GM19455 (cell line): Measurements from ENCODE around the gene NOC4L.
"Not testable (repeated sequence)": the region's sequence is repeated elsewhere in the genome, so short reads cannot be mapped to it uniquely, and the experiment has no call there.

Source experiments
- ATAC-seq: cut with Tn5 transposase; IDR thresholded peaks from one replicate; pipeline ENCODE4 v1.9.1; 2021; ENCODE audit not compliant: unreplicated experiment

NOC4L gene

GRCh38 chr12:132123970-132124765 is 20.1 kb upstream of the NOC4L start:
- no peak for ATAC-seq

- no peak for ATAC-seq
Measured at GRCh38 chr12:132124766-132125425, 19.4 kb upstream of the NOC4L start.

GRCh38 chr12:132125736-132126135 is 18.5 kb upstream of the NOC4L start:
- ATAC-seq, result no peak

DNA sequence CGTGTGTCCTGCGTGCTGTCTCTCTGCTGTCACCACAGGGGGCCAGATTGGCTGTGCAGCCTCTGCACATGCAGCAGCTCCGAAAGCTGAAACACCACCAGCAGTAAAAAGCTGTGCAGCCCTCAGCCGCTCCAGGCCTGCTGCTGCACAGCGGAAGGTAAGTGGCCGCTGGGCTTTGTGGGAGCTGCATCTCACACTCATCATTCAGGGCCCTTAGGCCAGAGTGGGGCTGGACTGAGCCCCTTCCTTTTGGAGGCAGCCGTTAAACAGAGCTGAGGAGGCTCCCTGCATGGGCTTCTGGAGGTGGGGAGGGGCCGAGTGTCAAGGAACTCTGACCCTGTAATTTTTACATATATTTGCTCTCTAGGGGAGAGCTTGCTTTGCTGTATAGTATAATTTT is 17.2 kb upstream of the NOC4L start:
- ATAC-seq, result no peak

- no peak for ATAC-seq
Measured at GRCh38 chr12:132129007-132129406, 15.2 kb upstream of the NOC4L start.

DNA sequence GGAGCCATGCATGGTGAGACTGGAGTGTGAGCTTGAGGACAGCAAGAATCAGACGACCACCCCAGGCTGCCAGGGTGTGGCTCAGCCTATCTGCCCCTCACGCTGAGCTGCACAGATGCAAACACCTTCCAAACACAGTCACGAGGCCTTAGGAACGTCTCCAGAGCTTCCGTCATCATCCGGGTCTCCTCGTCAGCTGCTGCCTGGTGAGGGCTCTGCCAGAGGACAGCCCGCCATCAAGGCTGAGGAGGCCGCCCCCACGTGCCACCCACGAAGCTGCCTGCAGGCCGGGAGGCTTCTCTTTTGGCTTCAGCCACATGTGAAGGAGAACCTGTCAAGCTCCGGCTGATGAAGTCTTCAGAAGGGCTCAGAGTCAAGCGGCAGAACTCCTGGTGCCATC is 13.6 kb upstream of the NOC4L start:
- no peak for ATAC-seq

GRCh38 chr12:132131229-132131628 is 13.0 kb upstream of the NOC4L start:
- no peak for ATAC-seq

GRCh38 chr12:132131952-132132351 is 12.3 kb upstream of the NOC4L start:
- no peak for ATAC-seq

DNA sequence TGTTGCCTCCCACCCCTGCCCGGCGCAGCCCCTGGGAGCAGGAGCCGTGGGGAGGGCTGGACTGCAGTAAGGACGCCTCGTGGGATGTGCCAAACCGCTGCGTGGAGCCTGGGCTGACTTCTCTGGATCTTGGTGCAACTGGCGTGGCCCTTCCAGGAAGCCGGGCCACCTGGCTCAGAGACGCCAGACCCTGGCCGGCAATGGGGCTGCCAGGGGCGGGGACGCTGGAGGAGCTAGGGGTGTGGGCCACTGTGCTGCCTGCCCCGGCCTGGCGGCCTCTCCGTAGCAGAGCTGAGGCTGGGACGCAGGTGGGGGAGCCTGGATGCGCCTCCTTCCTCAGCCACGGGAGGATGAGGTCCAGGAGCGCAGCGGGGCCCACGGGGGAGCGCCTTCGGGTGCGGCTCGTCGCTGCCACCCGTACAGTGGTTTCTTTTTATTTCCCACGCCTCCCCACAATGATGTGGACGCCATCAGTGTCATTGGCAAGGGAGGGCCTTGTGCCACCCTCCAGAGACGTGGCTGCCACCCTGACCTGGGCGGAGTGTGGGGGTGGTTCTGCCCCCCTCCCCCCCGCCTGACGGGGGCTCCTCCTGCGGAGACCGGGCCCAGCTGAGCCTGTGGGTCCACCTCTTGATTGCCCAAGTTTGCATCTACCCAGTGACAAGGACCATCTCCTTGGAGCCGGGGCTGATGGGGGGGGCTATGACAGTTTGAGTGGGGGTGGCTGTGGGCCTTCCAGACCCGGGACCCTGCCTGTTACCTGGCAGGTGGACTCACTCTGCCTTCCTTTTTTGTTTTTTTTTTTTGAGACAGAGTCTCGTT is 11.4 kb upstream of the NOC4L start:
- no peak for ATAC-seq

DNA sequence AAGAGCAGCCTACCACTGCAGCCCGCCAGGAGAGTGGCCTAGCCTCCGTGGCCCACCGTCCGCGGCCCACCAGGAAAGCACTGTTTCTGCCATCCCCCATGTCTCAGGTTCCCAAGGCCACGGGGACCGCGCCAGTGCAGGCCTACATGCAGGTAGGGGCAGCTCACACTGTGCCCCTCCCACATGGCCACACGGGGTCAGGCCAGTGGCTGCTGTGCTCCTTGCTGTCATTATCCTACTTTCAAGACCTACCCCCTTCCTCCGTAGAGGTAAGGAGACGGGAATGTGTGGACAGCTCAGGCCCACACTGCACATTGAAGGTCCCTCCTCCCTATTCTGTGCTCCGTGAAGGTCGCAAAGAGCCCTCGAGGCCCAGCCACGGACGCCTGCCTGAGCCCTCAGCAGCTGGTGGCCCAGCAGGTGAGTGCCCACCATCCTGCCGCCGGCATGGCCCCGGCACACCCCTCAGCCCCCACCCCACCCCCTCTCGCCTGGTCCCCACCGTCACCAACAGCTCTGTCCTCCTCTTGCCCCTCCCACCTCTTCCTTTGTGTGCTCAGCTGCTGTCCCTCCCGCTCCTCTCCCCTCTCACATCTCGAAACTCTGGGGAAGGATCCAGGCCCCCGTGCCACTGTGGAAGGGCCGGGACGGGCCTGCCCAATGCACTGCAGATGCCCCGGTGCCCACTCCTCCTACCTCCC is 10.2 kb upstream of the NOC4L start:
- no peak for ATAC-seq

- not testable (repeated sequence) for ATAC-seq
Measured at GRCh38 chr12:132134653-132135183, 9.5 kb upstream of the NOC4L start.

DNA sequence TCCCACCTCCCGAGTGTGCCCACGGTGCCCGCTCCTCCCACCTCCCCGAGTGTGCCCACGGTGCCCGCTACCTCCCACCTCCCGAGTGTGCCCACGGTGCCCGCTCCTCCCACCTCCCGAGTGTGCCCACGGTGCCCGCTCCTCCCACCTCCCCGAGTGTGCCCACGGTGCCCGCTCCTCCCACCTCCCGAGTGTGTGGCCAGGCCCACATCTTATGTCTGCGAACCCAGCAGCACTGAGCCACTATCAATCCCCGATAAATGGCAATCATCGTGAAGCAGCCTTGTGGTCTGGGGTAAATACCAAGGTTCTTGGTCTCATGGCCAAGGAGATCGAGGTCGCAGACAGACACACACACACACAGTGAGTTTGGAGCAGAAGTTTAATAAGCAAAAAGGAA is 8.0 kb upstream of the NOC4L start:
- not testable (repeated sequence) for ATAC-seq

DNA sequence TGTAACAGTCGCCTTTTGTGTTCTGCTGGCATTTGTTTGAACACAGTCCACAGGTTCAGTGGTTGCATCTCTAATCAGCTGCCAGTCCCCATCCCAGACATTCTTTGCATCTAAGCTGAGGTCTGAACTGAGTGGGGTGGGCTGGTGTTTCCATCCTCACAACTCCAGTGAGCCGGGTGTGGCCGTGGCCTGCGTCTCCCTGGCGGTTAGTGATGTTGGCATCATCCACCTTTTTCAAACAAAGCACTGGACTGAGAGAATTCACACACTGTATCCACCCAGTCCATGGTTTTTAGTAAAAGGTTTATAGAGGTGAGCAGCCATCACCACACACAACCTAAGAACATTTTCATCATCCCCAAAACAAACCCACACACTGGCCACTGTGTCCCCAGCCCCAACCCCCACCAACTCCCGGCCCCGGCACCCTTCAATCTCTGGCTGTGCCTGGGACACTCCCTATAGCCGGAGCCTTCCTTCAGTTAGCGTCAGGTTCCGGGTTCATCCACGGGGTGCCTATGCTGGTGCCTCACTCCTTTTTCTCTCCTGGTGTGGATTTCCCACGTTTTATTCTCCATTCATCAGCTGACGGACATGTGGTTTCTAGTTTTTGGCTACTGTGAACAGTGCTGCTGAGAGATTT is 6.7 kb upstream of the NOC4L start:
- ATAC-seq, result no peak

- ATAC-seq, result no peak
Measured at GRCh38 chr12:132138941-132139871, 5.1 kb upstream of the NOC4L start.

- ATAC-seq, result no peak
Measured at GRCh38 chr12:132139912-132140311, 4.3 kb upstream of the NOC4L start.

- ATAC-seq, result no peak
Measured at GRCh38 chr12:132140501-132140900, 3.8 kb upstream of the NOC4L start.

DNA sequence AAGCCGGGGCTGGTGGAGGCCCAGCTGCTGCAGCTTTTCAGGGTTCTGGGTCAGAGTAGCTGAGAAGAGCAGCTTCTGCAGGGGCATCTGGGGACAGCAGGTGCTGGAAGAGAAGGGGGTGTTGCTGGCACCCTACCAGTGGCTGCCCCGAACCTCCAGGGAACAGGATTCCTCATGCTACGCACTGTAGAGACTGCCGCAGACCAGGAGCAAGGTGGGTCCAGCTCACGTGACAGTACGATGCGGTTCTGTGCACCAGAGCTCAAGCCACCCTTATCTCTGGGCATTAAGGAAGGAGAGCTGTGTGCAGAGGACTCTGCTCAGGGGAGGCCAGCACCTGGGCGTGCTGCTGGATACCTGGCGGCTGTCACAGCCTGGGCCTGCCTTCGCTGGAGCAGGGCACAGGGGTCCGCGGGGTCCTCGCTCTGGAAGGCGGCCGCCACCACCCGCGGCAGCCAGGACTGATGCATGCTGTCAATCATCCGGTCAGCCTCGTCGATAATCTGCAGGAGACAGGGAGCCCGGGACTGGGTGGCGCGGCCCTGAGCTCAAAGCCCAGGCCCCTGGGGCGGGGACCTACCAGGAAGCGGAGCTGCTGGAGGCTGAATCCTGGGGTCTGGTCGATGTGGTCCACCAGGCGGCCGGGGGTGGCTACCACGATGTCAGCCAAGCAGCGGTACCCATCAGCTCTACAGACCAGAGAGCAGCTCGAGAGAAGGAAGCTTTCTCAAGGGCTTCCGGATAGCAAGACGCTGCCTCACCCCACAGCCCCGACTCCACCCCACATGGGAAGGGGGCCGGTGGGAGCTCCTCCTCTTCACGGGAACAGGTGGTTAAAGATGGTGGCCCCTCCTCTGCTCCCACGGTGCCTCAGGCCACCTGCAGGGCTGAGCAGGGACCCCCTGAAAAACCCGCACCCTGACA is 3.1 kb upstream of the NOC4L start:
- no peak for ATAC-seq

DNA sequence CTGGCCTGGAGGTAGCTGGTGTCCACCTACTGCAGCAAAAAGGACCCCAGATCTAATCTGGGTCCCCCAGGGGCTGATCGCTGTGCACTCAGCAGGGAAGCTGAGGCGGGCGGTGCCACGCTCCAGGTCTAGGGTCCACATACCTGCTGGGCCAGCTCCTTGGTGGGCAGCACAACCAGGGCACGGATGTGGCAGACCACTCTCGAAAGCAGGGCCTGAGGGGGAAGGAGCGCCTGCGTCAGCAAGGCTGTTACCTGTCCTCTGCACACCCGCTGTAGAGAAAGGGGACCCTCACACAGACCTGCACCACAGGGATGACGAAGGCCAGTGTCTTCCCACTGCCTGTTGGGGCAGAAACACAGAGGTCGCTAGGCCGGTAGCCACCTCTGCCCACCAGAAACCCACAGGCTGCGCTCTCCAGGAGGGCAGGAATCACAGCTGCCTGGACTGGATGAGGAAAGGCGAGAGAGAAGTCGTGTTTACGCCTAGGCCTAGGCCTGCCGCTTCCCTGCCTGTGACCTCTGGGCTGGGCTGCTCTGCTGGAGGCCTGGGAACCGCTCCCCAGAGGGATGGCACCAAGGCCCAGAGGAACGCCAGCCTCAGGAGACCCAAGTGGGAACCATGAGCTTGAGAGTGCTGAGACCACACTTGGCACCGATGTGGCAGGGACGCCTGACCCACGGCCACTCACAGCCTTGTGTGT is 2.1 kb upstream of the NOC4L start:
- ATAC-seq, result no peak
